ENCODE results near the gene FALEC.

GRCh38 chr1:150473659-150474058, 41.9 kb upstream of the FALEC start:
- TF ChIP-seq, protein P1, sequence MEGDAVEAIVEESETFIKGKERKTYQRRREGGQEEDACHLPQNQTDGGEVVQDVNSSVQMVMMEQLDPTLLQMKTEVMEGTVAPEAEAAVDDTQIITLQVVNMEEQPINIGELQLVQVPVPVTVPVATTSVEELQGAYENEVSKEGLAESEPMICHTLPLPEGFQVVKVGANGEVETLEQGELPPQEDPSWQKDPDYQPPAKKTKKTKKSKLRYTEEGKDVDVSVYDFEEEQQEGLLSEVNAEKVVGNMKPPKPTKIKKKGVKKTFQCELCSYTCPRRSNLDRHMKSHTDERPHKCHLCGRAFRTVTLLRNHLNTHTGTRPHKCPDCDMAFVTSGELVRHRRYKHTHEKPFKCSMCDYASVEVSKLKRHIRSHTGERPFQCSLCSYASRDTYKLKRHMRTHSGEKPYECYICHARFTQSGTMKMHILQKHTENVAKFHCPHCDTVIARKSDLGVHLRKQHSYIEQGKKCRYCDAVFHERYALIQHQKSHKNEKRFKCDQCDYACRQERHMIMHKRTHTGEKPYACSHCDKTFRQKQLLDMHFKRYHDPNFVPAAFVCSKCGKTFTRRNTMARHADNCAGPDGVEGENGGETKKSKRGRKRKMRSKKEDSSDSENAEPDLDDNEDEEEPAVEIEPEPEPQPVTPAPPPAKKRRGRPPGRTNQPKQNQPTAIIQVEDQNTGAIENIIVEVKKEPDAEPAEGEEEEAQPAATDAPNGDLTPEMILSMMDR (IDR thresholded peaks at IDR 0.05; ENCODE audit: insufficient read depth, low read length, poor library complexity, severe bottlenecking): no peak
- no peak for TF ChIP-seq EZH2phosphoT487 (conservative IDR thresholded peaks at IDR 0.05; ENCODE audit: low read length)
